HG02571 (cell line): ENCODE measurements around the gene DR1.
"Not testable (repeated sequence)": the region's sequence is repeated elsewhere in the genome, so short reads cannot be mapped to it uniquely, and the experiment has no call there.

Experiments used
- ATAC-seq: cut with Tn5 transposase; IDR thresholded peaks from one replicate; pipeline ENCODE4 v1.9.1; 2021; ENCODE audit warnings: mild to moderate bottlenecking, moderate library complexity; ENCODE audit not compliant: unreplicated experiment

Gene DR1

DNA sequence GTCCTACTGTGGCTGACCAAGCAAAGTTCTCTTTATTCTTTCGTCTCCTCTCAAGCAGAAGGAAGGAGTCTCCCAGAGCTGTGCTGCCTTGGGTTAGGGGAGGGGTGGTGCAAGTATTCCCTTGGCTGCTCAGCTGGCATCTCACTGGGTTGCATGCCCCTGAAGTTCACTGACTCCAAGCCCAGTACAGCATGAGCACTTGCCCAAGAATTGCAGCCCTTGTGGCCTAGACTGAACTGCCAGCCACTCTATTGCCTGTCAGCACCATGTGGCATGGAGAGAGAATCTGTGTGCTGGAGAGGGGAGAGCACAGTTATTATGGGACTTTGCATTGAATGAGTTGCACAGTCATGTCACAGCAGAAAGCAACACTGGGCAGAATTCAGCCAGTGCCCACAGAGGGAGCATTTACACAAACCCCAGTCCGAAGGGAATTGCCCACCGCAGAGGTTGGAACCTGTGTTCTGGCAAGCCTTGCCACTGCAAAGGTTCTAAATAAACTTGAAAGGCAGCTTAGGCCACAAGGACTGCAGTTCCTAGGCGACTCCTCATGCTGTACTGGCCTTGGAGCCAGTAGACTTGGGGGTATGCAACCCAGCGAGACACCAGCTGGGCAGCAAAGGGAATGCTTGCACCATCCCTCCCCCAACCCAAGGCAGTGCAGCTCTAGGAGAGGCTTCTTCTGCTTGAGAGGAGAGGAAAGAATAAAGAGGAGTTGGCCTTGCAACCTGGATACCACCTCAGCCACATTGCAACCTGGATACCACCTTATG is 28.8 kb downstream of the DR1 start:
- no peak for ATAC-seq

DNA sequence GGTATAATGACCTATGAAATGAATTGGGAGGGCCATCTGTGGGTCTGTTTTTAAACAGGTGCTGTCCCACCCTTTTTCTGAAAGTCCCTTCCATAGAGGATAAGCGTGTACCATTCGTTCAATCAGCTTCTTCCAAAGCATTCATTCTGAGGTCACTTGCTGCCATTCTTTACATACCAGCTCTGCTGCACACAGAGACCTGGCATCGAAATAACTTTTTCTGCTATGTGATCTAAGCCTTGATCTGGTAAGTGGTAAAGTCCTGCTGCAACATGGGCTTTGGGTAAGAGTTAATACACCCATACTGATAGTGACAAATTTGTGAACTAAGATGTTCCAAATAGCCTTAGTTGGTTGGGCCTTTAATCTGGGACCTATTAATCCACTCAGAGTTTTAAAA is 38.9 kb downstream of the DR1 start:
- ATAC-seq: no peak

DNA sequence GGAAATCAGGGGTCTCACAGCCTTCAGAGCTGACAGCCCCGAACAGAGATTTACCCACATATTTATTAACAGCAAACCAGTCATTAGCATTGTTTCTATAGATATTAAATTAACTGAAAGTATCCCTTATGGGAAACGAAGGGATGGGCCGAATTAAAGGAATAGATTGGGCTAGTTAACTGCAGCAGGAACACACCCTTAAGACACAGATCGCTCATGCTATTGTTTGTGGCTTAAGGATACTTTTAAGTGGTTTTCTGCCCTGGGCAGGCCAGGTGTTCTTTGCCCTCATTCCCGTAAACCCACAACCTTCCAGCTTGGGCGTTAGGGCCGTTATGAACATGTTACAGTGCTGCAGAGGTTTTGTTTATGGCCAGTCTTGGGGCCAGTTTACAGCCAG is 40.6 kb downstream of the DR1 start:
- ATAC-seq: not testable (repeated sequence)

DNA sequence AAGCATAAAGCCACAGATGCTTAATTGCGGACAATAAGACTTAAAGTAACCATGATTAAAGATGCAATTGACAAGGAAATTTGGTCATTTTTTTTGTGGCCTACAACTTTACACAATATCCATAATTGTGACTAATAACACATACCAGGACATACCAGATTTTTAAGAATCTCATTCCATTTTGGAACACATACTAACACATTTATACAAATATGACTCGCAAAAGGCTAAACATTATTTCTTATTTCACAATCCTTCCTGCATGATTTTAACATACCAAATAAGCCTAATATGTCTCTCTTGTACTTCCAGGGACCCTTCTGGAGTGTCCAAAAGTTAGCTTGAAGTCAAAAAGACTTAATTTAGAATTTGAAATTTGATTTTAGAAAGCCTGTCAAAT is 48.8 kb downstream of the DR1 start:
- ATAC-seq: no peak

DNA sequence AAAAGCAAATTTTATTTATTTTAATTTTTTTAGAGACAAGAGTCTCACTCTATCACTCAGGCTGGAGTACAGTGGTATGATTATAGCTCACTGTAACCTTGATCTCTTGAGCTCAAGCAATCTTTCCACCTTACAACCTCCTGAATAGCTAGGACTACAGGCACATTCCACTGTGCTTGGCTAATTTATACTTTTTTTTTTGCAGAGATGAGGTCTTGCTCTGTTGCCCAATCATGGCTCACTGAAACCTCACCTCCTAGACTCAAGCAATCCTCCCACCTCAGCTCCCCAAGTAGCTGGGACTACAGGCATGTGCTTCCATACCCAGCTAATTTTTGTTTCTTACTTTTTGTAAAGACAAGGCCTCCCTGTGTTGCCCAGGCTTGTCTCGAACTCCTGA is 49.5 kb downstream of the DR1 start:
- no peak for ATAC-seq

DNA sequence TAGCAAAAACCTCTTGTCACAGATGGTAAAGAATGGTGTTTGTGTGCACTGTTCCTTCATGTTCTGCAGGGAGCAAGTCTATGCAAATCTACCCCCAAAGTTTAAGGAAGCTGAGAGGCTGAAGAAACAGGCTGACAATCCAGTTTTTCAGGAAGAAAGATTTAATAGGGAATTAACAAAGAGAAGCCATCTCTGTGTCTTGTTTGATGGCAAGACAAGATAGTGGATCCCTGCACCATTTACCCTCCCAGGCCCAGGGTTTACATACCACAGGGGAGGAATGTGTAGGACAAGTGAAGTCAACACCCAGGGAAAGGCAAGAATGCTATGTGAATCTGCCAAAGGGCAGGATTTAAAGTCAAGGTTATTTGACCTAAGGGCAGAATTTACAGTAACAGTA is 54.1 kb downstream of the DR1 start:
- ATAC-seq: no peak

DNA sequence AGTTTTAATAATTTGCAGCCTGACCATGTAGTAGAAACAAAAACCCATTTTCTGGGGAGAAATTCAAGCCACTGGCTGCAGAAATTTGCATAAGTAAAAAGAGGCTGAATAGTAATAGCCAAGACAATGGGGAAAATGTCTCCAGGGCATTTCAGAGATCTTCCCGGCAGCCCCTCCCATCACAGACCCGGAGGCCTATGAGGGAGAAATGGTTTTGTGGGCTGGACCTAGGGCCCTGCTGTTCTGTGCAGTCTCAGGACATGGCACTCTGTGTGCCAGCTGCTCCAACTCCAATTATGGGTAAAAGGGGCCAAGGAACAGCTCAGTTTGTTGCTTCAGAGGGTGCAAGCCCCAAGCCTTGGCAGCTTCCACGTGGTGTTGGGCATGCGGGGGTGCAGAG is 62.5 kb downstream of the DR1 start:
- no peak for ATAC-seq

DNA sequence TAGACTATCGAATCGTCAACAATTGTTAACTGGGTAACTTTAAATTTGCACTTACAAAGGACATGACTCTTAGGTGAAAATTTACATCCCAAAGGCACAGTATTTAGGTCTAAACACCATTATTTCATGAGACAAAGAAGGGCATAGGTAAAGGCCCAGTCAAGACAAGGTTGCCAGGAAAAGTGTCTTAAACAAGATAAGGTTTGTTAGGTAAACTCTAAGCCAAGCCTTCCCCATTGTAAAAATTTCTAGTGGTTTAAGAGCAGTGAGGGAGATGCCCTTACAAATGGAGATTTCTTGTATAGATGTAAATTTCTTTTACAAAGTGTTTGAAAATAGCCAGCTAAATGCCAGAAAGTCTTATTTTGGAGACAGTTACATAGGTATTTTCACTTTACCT is 65.3 kb downstream of the DR1 start:
- no peak for ATAC-seq

DNA sequence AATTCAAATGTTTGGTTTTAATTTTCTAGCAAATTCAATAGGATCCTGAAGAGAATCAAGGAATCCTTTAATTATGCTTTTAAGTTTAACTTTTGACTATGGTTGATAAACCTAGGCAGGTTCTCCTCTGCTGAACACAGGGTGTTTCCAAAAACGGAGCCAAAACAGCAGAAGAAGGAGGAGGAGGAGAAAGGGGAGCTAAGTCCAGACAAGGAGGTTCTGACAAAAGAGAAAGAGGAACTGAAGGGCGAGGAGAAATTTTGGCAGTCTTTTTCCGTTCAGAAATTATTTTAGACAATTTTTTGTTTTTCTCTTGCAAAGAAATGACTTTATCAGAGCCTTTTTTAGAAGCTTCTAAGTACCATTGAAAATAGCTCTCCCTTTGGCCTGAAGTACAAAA is 69.0 kb downstream of the DR1 start:
- no peak for ATAC-seq

DNA sequence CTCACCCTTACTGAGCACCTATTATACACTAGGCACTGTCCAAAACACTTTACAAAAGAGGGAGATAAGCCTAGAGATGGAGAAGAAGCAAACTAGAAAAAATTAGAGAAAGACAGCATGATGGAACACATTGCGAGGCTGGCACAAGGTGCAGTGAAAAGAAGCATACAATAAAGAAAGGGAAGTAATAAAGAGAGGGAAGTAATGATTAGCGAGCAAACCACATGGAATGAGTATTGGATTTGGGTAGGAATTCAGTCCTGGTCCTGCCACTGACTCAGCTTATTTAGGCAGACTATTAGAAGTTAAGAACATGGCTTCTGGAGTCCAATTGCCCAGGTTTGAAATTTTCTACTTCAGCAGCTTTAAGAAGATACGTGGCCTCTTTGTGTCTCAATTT is 69.6 kb downstream of the DR1 start:
- ATAC-seq: no peak

DNA sequence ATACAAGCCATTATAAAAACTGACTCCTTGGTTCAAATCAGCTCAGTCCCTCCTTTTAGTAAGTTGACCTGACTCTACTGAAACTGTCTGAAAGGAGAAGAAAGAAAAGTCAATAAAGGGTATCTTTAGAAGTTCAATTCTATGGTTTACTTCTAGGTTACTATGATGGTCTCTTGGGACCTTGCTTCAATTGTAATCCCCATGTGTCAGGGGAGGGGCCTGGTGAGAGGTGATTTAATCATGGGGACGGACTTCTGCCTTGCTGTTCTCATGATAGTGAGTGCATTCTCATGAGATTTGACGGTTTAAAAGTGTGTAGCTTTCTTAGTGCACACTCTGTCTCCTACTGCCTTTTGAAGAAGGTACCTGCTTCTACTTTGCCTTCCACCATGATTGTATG is 70.5 kb downstream of the DR1 start:
- no peak for ATAC-seq
